Cardiac muscle cell (in vitro differentiated cells and primary cell): Measurements from ENCODE around the gene NRP1. TPM values are rescaled to one million over a fixed set of nuclear protein-coding genes. Genes with fewer than 3 reads are reported as not detected.

Experiments used
- DNase-seq, 2 donors: peaks; one replicate each; pipeline versions ENCODE4 v3.0.0 to v3.0.0-alpha.2; 2010 to 2017; ENCODE audit warnings: low read depth in 1 of 2, low spot score in 1 of 2
- H3K27ac ChIP-seq: fragments of 200-600 bp; sonication (generic); 2 replicates; pipeline ENCODE4 v1.5.1; 2016
- H3K27me3 ChIP-seq: fragments of 200-600 bp; sonication (generic); 2 replicates; pipeline ENCODE4 v1.6.0; 2016; ENCODE audit warnings: control low read depth
- H3K36me3 ChIP-seq: fragments of 200-600 bp; sonication (generic); 2 replicates; pipeline ENCODE4 v1.5.1; 2016; ENCODE audit warnings: control low read depth
- H3K4me1 ChIP-seq: fragments of 200-600 bp; sonication (generic); 2 replicates; pipeline ENCODE4 v1.8.1; 2017; ENCODE audit warnings: low read depth, mild to moderate bottlenecking, mixed run types
- H3K4me3 ChIP-seq: fragments of 200-600 bp; sonication (generic); 2 replicates; pipeline ENCODE4 v1.5.1; 2016; ENCODE audit warnings: mild to moderate bottlenecking
- H3K9me3 ChIP-seq: fragments of 200-600 bp; sonication (generic); 2 replicates; pipeline ENCODE4 v1.5.1; 2017; ENCODE audit warnings: low read depth, mild to moderate bottlenecking, control low read depth
- polyA plus RNA-seq: library from polyadenylated mRNA; unstranded; fragments of >200 nt; fragmentation: Nextera tagmentation; extraction: Ambion mirVana; gene quantifications from 2 replicates; pipeline ENCODE4 v1.2.1, GENCODE V29; 2016
- total RNA-seq: library from RNA; depleted of rRNA; stranded (reverse); fragments of >200 nt; gene quantifications from 2 replicates; pipeline ENCODE4 v1.2.3, GENCODE V29; 2016
- TF ChIP-seq, protein P1 (sequence below): IDR thresholded peaks from 2 replicates; pipeline ENCODE4 v1.5.1; 2012; ENCODE audit warnings: low read depth, mild to moderate bottlenecking, low read length

NRP1 gene
- total and polyA plus RNA-seq, 2 experiments from 2014 or later, result 145 to 327 TPM

GRCh38 chr10:33288127-33288526 lies 46.3 kb downstream of the NRP1 start:
- no peaks in the 10 kb centered on the region for H3K27me3 ChIP-seq
- TF ChIP-seq, protein P1, sequence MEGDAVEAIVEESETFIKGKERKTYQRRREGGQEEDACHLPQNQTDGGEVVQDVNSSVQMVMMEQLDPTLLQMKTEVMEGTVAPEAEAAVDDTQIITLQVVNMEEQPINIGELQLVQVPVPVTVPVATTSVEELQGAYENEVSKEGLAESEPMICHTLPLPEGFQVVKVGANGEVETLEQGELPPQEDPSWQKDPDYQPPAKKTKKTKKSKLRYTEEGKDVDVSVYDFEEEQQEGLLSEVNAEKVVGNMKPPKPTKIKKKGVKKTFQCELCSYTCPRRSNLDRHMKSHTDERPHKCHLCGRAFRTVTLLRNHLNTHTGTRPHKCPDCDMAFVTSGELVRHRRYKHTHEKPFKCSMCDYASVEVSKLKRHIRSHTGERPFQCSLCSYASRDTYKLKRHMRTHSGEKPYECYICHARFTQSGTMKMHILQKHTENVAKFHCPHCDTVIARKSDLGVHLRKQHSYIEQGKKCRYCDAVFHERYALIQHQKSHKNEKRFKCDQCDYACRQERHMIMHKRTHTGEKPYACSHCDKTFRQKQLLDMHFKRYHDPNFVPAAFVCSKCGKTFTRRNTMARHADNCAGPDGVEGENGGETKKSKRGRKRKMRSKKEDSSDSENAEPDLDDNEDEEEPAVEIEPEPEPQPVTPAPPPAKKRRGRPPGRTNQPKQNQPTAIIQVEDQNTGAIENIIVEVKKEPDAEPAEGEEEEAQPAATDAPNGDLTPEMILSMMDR, result no peak
- H3K4me1 ChIP-seq, result peaks cover 33% of the 10 kb centered on the region
- H3K9me3 ChIP-seq, result no peaks in the 10 kb centered on the region
- DNase-seq, result no peak
- peak overlapping the region; percentile 29 for H3K27ac ChIP-seq
- no peak overlapping the region for H3K4me3 ChIP-seq
- H3K36me3 ChIP-seq, result peaks cover 14% of the 10 kb centered on the region

DNA sequence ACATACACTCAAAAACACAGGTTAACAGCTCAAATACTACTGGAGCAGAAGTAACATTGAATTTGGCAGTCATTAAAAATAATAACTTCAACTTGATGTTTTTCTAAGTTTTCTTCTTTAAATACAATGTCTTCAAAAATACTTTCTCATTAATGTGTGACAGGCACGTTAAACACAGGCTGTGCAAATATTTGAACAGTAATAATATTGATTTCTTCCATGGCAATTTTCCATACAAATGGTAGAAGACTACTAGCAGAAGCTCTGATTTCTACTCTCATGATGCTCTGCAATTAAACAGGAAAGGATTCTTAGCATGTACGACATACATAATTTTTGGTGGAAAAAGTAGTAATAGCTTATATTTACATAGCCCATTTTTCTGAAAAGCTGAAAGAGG lies 47.4 kb downstream of the NRP1 start:
- Histone ChIP-seq H3K9me3 (no peaks in the 10 kb centered on the region), H3K27ac (no peak overlapping the region), H3K4me3 (no peak overlapping the region), H3K4me1 (peaks cover 33% of the 10 kb centered on the region), H3K27me3 (no peaks in the 10 kb centered on the region), H3K36me3 (peaks cover 10% of the 10 kb centered on the region)
- TF ChIP-seq, protein P1, result no peak
- DNase-seq, result no peak

DNA sequence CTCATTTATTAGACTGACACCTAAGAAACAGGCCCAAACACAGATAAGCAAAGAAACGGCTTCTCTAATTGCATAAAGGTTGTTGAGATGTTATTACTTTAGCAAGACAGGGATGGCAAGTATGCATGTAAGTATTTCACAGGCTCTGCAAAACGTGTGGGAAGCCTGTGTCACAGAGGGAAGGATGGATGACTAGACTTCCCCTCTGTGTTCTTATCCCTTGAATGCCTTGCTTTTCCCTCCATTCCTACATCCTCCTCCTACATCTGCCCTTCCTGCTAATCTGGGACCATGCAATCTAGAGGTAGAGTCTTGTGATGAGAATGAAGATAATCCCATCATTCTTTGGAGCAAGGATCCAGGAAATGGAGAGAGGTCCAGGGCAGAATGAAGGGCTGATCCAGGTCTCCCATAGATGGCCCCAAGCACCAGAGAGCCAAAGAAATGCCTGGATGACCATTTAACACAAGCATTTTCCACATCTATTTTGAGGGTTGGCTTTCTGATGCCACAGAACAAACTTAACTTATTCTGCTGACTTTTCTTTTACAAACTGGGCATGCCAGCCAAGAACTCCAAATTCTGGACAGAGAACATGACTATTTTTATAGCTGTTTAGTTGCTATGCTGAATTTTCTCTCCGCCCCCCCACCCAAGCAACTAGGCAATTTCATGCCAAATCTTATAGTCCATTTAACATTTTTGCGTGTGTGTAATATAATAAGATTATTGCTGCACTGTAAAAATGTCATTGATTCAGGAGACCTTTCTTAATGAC lies 48.1 kb downstream of the NRP1 start:
- H3K9me3 ChIP-seq, result no peaks in the 10 kb centered on the region
- TF ChIP-seq, protein P1, result no peak
- peaks cover 33% of the 10 kb centered on the region for H3K4me1 ChIP-seq
- peaks cover 8% of the 10 kb centered on the region for H3K36me3 ChIP-seq
- no peak overlapping the region for H3K4me3 ChIP-seq
- no peak overlapping the region for H3K27ac ChIP-seq
- H3K27me3 ChIP-seq, result no peaks in the 10 kb centered on the region
- no peak for DNase-seq

DNA sequence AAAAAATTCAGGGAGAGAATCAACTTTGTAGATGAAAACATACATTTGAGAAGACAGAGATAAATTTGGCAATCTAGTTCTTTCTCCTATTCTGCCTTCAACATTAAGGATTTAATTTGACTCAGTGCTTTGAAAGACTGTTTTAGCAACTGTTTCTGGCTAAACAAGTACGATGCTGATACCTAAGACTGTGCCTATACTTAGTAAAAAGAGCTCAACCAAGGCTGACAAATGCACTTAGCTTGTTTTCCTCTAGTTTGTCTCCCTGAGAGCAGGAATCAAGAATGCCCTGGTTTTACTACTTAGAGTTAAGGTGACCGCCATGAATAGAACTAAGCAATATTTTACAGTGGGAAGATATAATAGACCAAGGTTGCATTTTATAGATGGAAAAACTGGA lies 49.5 kb downstream of the NRP1 start:
- H3K9me3 ChIP-seq, result no peaks in the 10 kb centered on the region
- H3K4me3 ChIP-seq, result no peak overlapping the region
- TF ChIP-seq, protein P1, result no peak
- H3K27me3 ChIP-seq, result no peaks in the 10 kb centered on the region
- peaks cover 30% of the 10 kb centered on the region for H3K4me1 ChIP-seq
- peaks cover 11% of the 10 kb centered on the region for H3K36me3 ChIP-seq
- no peak overlapping the region for H3K27ac ChIP-seq
- DNase-seq, result no peak

- H3K27me3 ChIP-seq, result no peaks in the 10 kb centered on the region
- peaks cover 3% of the 10 kb centered on the region for H3K36me3 ChIP-seq
- no peaks in the 10 kb centered on the region for H3K9me3 ChIP-seq
- peak in 1 of 2 donors; percentile 71 for DNase-seq
- no peak overlapping the region for H3K4me3 ChIP-seq
- H3K27ac ChIP-seq, result peak overlapping the region; percentile 3
- TF ChIP-seq, protein P1, result no peak
- peaks cover 5% of the 10 kb centered on the region for H3K4me1 ChIP-seq
Observed at GRCh38 chr10:33279811-33280602, 54.5 kb downstream of the NRP1 start.
